T-helper 2 cell treated with Interferon-gamma antibody and Interleukin-4, amounts not matched to agents 100 ng/mL and 5 ng/mL, for 36 hours (primary cell): ENCODE results near the gene CD1D. TPM values are rescaled to one million over a fixed set of nuclear protein-coding genes. Genes with fewer than 3 reads are reported as not detected.
"Not testable (repeated sequence)": the region's sequence is repeated elsewhere in the genome, so short reads cannot be mapped to it uniquely, and the experiment has no call there.

ENCODE experiments used
- intact Hi-C: fragments of 100-400 bp; cut with micrococcal nuclease; formaldehyde crosslinking; loops from one replicate; pipeline ENCODE4 v1.15.1; 2023
- total RNA-seq: library from RNA; stranded (reverse); gene quantifications from 2 replicates; pipeline ENCODE4 v1.2.3, GENCODE V29; 2022

Gene CD1D
- total RNA-seq, 1 donor from 2014 or later: not detected

DNA sequence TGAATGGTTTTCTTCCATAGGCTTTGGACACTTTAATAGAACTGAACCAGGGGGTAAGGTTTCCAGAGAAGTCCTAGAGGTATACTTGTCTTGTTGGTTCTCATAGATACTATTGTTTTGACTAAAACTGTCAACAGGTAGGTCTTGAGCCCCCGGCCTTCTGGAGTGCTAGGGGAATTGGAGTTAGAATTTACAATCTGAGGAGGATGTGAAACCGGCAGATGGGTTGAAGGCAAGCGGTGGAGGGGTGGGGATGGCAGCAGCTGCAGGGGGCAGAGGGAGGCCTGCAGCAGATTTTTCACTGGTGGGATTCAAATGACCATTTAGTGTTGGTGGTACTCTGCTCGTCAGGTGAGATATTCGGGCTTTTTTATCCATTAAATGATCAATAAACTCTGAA lies 4.3 kb upstream of the CD1D start:
- intact Hi-C loops: no loop called here

DNA sequence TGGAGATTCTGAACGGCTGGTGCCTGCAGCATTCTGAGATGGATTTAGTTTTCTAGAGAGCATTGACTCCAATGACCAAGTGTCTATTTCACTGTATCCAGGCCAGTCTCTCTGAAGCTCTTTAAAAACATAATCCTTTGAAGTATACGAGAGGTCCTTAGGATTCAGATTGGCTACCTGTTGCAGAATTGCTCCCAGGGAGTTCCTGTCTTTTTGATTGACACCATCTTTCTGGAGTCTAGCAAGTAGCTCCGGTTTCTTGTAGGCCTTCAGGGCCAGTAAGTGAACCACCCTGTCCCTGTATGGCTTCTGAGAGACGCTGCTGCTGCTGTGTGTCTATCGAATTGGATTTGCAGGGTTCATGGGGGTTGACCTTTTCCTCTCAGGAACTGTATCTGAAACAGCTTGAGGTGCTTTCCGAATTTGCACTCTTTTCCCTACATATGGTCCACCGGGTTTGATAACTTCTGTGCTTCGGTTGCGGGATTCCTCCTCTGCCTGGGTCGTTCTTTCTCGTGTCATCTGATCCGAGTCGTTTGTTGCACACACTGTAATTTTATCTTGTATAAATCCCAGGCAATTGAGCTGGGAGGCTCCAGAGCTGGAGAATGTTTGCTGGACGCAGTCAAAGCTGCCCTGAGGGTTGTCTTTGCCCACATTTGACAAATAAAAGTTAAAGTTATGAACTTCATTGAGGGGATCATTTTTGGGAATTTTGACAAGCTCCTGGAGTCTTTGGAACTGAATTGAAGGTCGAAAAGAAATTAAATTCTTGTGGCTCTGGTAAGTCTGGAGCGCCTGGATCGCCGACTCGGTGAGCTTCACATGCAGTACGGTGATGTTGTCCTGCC lies 3.6 kb upstream of the CD1D start:
- intact Hi-C loops: not testable (repeated sequence)

DNA sequence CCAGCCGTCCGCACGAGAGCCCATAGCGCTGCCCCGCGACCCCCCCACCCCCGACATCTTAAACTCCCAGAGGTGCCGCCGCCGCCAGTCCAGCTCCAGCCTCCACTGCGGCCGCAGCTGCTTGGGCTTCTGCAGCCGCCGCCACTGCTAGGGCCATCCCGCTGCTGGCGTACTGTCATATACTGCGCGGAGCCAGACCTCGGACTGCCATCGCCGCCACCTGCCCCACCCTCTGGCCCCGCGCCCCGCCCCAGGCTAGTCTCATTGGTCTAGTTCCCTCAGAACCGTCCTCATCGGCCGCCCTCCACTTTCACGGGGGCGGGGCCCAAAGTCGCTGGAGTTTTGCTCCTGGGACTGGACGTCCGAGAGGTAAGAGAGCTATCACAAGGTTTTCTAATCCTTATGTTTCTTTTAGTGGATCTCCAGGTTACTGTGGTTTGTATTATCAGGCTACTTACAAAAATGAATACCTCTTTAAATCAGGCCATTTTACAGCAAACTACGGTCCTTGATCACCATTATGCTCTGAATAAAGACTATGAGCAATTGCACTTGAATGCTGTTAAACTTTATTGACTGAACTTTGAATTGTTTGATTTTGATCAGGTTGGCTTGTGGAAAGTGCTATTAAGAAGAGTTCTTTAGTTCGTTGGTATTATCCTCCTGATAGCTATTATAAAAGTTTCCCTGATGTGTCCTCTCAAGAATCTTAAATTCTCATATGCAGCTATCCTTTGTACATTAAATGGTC lies 2.8 kb upstream of the CD1D start:
- intact Hi-C loops: no loop called here

DNA sequence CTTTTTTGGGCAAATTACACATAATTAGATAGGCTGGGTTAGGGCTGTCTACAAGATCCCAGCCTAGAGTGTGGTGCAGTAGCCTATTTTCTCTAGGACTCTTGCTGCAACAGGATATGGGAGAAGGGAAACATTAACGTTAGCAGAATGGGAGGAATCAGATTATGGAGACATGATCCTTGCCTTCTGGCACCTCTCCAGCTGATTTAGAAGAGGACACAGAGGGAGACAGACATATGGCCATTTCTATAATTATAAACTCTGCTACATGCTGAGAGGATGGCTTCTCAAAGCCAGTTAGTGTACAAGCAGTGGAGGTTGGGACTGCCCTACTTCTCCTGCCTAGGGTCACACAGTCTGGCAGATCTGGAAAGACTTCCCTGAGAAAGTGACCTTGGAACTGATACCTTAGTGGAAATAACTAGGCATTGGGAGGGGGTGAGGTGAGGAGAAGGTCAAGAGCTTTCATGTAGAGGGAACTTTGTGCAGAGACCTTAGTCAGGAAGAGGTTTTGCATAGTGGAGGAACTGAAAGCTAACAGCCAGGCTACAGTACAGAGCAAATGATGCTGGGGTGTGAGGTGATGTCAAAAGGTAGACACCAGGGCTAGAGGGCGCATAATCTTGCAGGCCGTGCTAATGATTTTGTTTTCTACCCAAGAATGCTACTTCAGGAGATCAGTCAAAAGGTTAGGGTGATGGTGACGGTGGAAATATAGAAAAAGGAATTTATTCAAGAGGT lies 1.2 kb upstream of the CD1D start:
- intact Hi-C loops: no loop called here

DNA sequence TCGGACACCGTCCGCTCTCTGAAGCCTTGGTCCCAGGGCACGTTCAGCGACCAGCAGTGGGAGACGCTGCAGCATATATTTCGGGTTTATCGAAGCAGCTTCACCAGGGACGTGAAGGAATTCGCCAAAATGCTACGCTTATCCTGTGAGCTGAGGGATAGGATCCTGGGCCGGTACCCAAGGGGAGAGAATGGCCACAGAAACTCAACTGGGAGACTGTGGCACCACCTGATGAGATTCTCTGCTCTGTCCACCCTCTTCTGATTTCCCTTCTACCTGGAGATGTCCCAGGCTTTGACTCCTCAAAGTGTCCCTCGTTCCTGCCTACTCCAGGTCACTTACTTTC lies 855 bp downstream of the CD1D start:
- intact Hi-C loops: no loop called here

DNA sequence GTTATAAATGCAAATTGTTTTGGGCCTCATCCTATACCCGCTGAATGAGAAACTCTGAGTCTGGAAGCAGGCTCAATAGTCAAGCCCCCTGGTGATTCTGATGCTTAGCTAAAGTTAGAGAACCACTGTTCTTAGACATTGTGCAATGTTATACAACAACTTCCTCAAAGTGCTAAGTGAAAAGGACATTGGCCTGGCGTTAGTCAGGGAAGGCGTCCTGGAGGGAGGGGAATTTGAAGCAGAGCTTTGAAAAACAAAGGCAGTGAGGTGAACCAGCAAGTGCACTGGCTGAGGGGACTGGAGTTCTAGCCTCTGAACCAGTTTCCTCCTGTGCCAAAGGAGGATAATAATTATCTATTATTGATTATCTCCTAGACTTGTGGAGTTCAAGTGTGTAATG lies 5.1 kb downstream of the CD1D start:
- intact Hi-C loops: no loop called here

DNA sequence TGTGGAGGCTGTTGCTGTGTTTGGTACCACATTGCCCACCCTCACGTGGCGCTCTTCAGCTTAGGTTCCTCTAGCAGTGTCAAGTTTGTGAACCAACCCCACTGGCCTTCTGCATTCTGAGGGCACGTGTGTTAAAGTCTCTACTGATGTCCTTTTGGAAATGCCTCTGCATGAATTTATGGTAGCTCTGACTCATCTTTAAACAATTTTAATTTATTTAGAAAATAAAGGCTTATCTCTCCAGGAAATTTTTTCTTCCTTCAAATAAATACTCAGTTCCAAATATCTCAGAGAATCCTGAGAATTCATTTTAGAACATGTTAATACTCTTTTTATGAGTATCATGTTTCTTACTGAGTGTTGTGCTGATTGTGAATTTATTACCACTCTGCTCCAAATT lies 5.5 kb downstream of the CD1D start:
- intact Hi-C loops: no loop called here

DNA sequence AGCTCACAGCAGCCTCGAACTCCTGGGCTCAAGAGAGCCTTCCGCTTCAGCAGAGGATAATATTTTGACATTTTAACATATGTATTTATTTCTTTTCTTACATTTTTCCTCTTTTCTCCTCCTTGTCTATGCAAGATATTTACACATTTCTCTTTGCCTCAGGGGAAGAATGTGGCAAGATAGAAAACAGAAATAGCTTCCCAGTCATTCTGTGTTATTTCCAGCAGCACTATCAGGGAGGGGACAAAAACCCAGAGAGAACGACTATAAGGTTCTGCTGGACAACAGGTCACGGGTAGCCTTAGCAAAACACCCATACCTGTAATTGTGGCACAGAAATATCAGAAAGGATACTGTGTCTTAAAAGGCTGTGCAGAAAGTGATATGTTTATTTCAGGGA lies 7.9 kb downstream of the CD1D start:
- intact Hi-C loops: no loop called here

DNA sequence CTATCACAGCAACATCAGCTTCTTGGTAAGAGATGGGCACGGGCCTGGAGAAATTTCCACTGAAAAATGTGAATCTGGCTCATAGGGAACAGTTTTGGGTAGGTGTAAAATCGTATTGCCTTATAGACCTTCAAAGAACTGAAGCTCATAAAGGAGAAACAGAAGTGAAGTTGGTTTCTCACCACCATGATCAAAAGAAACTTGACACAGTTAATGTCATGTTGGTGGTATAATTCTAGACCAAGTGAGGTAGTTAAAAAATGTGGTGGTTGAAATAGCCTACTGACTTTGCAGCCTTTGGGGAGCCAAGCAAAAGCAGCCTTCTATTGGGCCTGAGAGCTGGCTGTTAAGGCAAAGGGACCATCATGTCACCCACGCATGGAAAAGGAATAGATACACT lies 8.9 kb downstream of the CD1D start:
- intact Hi-C loops: no loop called here

DNA sequence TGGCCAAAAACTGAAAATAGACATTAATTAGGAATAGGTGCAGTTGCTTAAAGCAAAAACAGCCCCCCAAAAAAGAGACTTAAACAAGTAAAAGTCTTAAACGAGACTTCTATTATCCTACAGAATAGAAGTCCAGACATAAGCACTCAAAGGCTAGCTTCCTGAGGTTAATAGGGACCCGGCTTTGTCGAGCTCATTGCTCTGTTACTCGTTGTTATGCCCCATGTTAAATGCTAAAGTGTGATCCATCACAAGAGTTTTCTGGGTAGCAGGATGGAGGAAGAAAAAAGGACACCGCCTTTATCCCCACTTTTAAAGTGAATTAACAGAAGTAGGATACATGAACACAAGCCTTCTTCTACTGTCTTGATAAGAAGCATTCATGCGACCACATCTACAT lies 10.6 kb downstream of the CD1D start:
- intact Hi-C loops: no loop called here

DNA sequence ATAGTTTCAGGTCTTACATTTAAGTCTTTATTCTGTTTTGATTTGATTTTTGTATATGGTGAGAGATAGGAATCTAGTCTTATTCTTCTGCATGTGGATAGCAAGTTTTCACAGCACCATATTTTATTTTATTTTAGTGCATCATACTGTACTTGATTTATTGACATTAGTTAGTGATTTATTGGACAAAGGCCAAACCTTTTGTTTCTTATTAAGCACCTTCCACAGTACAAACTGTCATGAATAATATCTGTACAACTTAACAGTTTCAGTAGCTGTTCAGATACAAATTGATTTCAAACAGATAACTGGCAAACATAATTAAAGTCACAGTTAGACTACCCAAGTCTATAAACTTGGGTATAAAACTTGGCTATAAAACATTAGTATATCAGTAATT lies 15.8 kb downstream of the CD1D start:
- intact Hi-C loops: no loop called here

DNA sequence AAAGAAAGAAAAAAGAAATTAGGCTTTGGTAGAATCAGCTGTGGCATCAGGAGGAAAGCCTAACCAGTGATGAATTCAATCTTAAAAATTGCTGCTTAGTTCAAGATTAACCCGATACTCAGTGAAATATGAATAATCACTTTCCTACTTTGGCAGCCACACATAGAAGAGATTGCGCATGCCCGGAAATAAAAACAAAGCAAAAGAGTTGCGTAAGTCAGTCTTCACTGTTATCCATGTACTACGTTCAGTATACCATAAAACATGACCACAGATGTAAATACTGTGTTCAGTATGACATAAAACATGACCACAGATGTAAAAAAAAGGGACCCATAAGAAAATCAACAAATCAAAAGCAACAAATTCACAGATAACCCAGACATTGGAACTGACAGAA lies 19.2 kb downstream of the CD1D start:
- intact Hi-C loops: loop anchor here (5.0 kb wide), 3 partner anchors 132 to 872 kb away; partner anchors contain the start of gene CD1B

DNA sequence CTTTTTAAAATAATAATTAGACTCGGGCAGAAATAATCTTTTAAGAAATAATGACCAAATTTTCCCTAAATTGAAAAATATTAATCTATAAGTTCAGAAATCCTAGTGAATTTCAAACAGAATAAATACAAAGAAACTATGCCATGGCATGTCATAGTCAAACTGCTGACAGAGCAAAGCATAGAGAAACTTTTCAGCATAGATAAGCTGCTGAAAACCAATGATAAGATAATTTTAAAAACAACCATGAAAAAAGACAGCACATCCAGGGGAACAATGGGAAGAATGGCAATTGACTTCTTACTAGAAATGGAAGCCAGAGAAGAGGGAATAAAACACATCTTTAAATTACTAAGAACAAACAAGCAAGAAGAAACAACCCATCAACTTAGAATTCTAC lies 19.8 kb downstream of the CD1D start:
- intact Hi-C loops: loop anchor here (5.0 kb wide), 3 partner anchors 132 to 872 kb away; partner anchors contain the start of gene CD1B

DNA sequence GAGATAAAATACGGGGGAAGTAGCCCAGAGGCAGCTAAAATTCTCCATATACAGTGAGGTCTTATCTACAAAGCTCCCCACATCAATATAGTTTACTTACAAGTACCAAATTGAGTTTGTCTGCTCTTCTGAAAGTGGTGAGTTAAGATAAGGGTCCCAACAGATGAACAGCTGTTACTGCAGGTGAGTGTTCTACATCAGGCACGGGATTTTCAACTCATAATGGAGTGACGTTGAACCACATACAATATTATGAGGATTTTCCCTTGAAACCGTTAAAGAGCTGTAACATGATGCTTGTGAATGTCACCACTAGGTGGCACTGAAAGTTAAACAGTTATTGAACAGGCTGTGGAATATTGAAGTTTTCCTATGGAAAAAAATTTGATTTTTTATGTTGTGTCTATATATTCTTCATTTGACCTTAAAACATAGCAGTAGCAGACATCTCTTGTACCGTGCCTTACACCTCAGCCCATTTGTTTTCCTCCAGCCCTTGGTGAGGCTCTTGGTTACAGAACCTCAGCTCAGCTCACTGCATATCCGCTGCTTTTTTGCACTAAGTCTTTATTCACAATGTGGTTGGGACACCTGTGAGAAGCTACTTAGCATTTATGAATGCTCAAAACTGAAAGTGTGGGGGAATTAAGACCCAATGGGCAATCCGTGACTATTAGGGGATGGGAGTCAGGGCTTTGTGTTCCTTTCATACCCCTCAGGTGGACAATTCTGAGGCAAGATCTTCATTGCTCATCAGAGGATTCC lies 23.2 kb downstream of the CD1D start:
- intact Hi-C loops: loop anchor here (1.0 to 5.0 kb wide), 4 partner anchors 128 to 868 kb away; partner anchors contain the start of gene CD1B

DNA sequence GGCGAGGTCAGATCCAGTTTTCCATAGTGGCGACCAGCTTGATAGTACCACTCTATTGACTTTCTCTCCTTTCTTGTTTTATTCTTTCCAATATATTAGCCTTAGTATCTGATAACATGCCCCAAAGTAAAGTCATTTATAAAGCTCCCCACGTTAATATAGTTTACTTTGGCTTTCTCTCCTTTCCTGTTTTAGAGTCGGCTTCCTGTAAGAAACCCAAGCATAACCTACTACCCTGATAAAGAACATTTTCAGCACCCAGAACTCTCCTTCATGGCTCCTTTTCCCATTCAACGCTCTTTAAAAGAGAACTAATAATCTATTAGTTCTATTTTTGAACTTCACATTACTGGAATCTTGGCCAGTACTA lies 23.7 kb downstream of the CD1D start:
- intact Hi-C loops: loop anchor here (1.0 to 5.0 kb wide), 4 partner anchors 128 to 868 kb away; partner anchors contain the start of gene CD1B

DNA sequence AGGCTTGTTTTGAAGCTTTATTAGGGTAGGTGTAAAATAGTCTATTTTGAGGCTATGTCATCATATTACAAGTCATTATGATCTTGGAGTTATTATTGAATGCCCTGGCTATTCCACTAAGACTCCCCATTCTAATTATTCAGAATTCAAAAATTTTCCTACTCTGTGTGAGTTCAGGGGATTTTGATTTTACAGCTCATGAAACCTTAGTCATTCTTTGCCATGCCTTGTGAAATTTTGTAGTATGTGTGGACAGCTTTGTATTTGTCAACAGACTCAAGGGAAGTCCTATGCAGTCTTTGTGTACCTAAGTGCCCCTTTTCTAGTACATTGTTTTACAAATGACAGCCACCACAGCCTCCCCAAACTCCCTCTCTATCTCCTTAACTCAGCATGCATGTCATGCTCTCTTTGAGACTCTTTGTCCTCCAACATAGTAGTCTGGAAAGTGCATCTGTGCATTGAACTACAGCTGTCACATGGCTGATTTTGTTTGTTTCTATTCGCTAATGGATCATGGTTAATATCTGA lies 28.0 kb downstream of the CD1D start:
- intact Hi-C loops: no loop called here

DNA sequence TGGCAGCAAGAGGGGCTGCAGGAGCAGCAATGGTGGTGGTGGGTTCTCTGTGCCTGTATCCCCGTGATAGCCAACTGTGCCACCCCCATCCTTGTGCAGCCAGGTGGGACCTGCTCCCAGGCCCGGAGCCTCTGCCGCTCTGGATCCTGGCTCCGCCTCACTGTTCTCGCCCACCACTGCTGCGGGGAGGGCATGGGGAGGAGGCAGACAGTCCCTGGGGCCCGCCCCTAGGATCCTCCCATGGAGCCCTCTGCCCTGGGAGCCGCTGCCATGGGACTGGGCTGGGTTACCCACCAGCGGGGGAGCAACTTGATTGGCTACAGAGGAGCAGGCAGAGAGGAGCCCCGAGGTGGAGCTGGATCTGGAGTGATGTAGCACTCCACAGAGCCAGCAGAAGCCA lies 31.6 kb downstream of the CD1D start:
- intact Hi-C loops: no loop called here

DNA sequence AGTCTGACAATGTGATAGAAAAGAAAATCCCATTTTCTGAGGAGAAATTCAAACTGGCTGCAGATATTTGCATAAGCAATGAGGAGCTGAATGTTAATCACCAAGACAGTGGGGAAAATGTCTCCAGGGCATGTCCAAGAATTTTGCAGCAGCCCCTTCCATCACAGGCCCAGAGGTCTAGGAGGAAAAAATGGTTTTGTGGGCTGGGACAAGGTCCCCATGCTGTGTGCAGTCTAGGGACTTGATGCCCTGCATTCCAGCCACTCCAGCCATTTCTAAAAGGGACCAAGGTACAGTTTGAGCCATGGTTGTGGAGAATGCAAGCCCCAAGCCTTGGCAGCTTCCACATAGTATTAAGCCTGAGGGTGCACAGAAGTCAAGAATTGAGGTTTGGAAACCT lies 42.8 kb downstream of the CD1D start:
- intact Hi-C loops: not testable (repeated sequence)

DNA sequence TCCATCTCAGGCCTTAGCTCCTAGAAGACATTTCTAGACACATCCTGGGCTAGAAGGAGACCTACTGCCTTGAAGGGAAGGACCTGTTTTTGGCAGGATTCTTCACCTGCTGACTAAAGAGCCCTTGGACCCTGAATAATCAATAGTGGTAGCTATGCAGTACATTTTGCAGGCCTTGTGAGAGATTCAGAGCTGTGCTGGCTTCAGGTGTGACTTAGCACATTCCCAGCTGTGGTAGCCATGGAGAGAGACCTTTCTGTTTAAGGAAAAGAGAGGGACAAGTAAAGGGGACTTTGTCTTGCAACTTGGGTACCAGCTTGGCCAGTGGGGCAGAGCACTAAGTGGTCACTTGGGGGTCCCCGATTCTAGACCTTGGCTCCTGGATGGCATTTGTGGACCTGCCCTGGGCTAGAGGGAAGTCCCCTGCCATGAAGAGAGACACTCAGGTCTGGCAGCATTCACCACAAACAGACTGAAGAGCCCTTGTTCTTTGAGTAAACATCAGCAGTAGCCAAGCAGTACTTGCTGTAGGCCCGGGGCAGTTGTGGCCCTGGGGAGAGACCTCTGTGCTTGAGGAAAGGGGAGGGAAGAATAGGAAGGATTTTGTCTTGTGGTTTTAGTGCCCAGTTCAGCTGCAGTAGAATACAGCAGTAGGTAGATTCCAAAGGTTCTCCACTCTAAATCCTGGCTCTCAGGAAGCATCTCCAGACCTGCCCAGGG lies 47.4 kb downstream of the CD1D start:
- intact Hi-C loops: no loop called here
